A673 (cell line): ENCODE results near the gene MAPRE3.

Experiments used
- CTCF ChIP-seq: fragments of 300-800, 200-600 bp; sonication (generic); conservative IDR thresholded peaks from 2 replicates; pipeline ENCODE4 v1.5.1; 2017; ENCODE audit warnings: low read depth, mild to moderate bottlenecking, antibody characterized with exemption, low read length, moderate library complexity, mixed read lengths
- EZH2 ChIP-seq: fragments of 200-600 bp; sonication (generic); IDR thresholded peaks from 2 replicates; pipeline ENCODE4 v1.6.1; 2017; ENCODE audit warnings: borderline replicate concordance, low read depth, mild to moderate bottlenecking, mixed read lengths, antibody characterized with exemption, low read length; ENCODE audit not compliant: poor library complexity, severe bottlenecking

GRCh38 chr2:27023740-27024139 is 53.3 kb downstream of the MAPRE3 start:
- no peak for TF ChIP-seq CTCF
- no peak for TF ChIP-seq EZH2
